ENCODE data around the gene CAMK1. TPM values are rescaled to one million over a fixed set of nuclear protein-coding genes. Genes with fewer than 3 reads are reported as not detected.

CAMK1 gene
- total and polyA plus RNA-seq, 9 of the 15 experiments (the other 6 are each of a cell fraction or from before 2014, with no cell fraction given) = 0.23 to 10.7 (median 6.0) TPM

- Histone ChIP-seq H3K4me1 (replicated peaks in 1 of 2; ENCODE audit: control insufficient read depth in 2 of 2, insufficient read depth in 2 of 2, low read length in 2 of 2) (peaks cover 0 to 8% of the 10 kb centered on the region in 2 experiments; a peak in 2 of 5 replicates), H3K36me3 (ENCODE audit: control insufficient read depth, insufficient read depth, low read length) (peaks cover 46% of the 10 kb centered on the region), H3K27me3 (ENCODE audit: control insufficient read depth in 2 of 2, insufficient read depth in 2 of 2, low read length in 2 of 2) (no peaks in the 10 kb centered on the region), H3K9me1 (ENCODE audit: control insufficient read depth, insufficient read depth, low read length) (no peaks in the 10 kb centered on the region), H3K27ac (ENCODE audit: extremely low read depth, low read depth, low read length) (no peak overlapping the region), H3K9ac (ENCODE audit: insufficient read depth in 1 of 2, low read depth in 2 of 2, low read length in 2 of 2) (peak overlapping the region in 1 of 2 experiments; percentile 47; a peak in 1 of 4 replicates), H3K4me3 (no peak overlapping the region), H2AFZ (ENCODE audit: low read depth, low read length) (no peak overlapping the region), H3K9me3 (replicated peaks; ENCODE audit: control insufficient read depth, insufficient read depth, low read depth, low read length) (no peaks in the 10 kb centered on the region; the same call in 1 of the 2 replicates), H3K79me2 (ENCODE audit: control insufficient read depth, insufficient read depth, low read length) (no peaks in the 10 kb centered on the region), H4K20me1 (replicated peaks; ENCODE audit: control insufficient read depth, insufficient read depth, low read length) (no peaks in the 10 kb centered on the region), H3K4me2 (ENCODE audit: insufficient read depth, low read length) (no peak overlapping the region)
- in situ Hi-C loops (cut with MboI) = no loop called here
- no peak for TF ChIP-seq FIP1L1 (IDR thresholded peaks at IDR 0.05; ENCODE audit: low read depth, low read length, poor library complexity, severe bottlenecking)
- peak; percentile 44; the same call in 1 of the 2 replicates for TF ChIP-seq RBFOX2 (IDR thresholded peaks at IDR 0.05; ENCODE audit: low read depth, low read length)
- TF ChIP-seq MBD2 (IDR thresholded peaks at IDR 0.05; ENCODE audit: borderline replicate concordance, low read depth) = no peak
- ATAC-seq = no peak
- no peak for DNase-seq (ENCODE audit: extremely low read depth in 1 of 4, low spot score in 3 of 4)
- no TSS peak for BruUV-seq (replicated peaks)
- POLR2A ChIA-PET = interaction anchor here (0.7 kb wide), 1 partner anchor 361 kb away, joined by 3 read pairs; no protein-coding TSS in a partner anchor
- CTCF ChIA-PET (ENCODE audit: low intra/inter-chr PET ratio) = no interaction called here
- intact Hi-C loops (cut with micrococcal nuclease) = no loop called here
- 83% methylated on average over 11 of the region's 13 CpGs for WGBS (ENCODE audit: insufficient coverage, low coverage, missing lambda C conversion rate)
- FAIRE-seq = no peak
These were observed 12.3 kb downstream of the CAMK1 start for GRCh38 chr3:9757427-9757826.

DNA sequence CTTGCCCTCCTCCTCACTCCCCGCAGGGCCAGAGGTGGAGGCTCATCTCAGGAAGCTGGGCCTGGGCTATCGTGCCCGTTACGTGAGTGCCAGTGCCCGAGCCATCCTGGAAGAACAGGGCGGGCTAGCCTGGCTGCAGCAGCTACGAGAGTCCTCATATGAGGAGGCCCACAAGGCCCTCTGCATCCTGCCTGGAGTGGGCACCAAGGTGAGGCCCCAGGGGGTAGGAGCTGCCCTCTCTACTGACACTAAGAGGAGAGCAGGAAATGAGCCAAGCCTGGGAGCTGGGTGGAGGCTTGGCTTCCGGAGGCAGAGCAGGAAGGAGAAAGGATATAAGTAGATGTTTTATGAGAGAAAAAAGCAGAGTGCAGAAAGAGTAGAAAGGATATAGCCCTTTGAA, 15.1 kb downstream of the CAMK1 start:
- Histone ChIP-seq H3K27ac (ENCODE audit: extremely low read depth, low read depth, low read length) (no peak overlapping the region), H3K4me3 (no peak overlapping the region), H3K9me1 (ENCODE audit: control insufficient read depth, insufficient read depth, low read length) (no peaks in the 10 kb centered on the region), H3K4me2 (ENCODE audit: insufficient read depth, low read length) (no peak overlapping the region), H3K9me3 (replicated peaks; ENCODE audit: control insufficient read depth, insufficient read depth, low read depth, low read length) (no peaks in the 10 kb centered on the region), H3K9ac (ENCODE audit: insufficient read depth in 1 of 2, low read depth in 2 of 2, low read length in 2 of 2) (peak overlapping the region in 1 of 2 experiments; percentile 37; a peak in 2 of 4 replicates), H3K27me3 (ENCODE audit: control insufficient read depth in 2 of 2, insufficient read depth in 2 of 2, low read length in 2 of 2) (no peaks in the 10 kb centered on the region), H3K36me3 (ENCODE audit: control insufficient read depth, insufficient read depth, low read length) (peaks cover 57% of the 10 kb centered on the region), H4K20me1 (replicated peaks; ENCODE audit: control insufficient read depth, insufficient read depth, low read length) (no peaks in the 10 kb centered on the region), H2AFZ (ENCODE audit: low read depth, low read length) (no peak overlapping the region), H3K79me2 (ENCODE audit: control insufficient read depth, insufficient read depth, low read length) (peaks cover 16% of the 10 kb centered on the region), H3K4me1 (replicated peaks in 1 of 2; ENCODE audit: control insufficient read depth in 2 of 2, insufficient read depth in 2 of 2, low read length in 2 of 2) (peaks cover 9 to 24% of the 10 kb centered on the region in 2 experiments; a peak in 4 of 5 replicates)
- 87% methylated on average over 8 of the region's 8 CpGs for WGBS (ENCODE audit: insufficient coverage, low coverage, missing lambda C conversion rate)
- FAIRE-seq (no peak), DNase-seq (ENCODE audit: extremely low read depth in 1 of 4, low spot score in 3 of 4) (no peak), ATAC-seq (no peak)
- no TSS peak for BruUV-seq (replicated peaks)
- ChIA-PET CTCF (ENCODE audit: low intra/inter-chr PET ratio) (no interaction called here), POLR2A (interaction anchor here (0.9 to 1.7 kb wide), 7 partner anchors 9 to 122 kb away, joined by 3 to 8 read pairs (median 5); no protein-coding TSS in a partner anchor)
- in situ Hi-C loops (cut with MboI) (no loop called here), intact Hi-C loops (cut with micrococcal nuclease) (no loop called here)
- TF ChIP-seq PML (IDR thresholded peaks at IDR 0.05; ENCODE audit: low read length) (no peak), PBX2 (CRISPR knock-in tag; IDR thresholded peaks at IDR 0.05; ENCODE audit: low read depth) (no peak), PBX2 (tag; conservative IDR thresholded peaks at IDR 0.05; ENCODE audit: low read depth) (no peak), GATAD2B (IDR thresholded peaks at IDR 0.05; ENCODE audit: borderline replicate concordance) (no peak), LARP7 (IDR thresholded peaks at IDR 0.05) (no peak), SRSF9 (IDR thresholded peaks at IDR 0.05; ENCODE audit: borderline replicate concordance, low read depth, low read length) (no peak), ZNF146 (CRISPR knock-in tag; IDR thresholded peaks at IDR 0.05; ENCODE audit: unreplicated experiment) (no peak)
- TF ChIP-seq, protein P1, sequence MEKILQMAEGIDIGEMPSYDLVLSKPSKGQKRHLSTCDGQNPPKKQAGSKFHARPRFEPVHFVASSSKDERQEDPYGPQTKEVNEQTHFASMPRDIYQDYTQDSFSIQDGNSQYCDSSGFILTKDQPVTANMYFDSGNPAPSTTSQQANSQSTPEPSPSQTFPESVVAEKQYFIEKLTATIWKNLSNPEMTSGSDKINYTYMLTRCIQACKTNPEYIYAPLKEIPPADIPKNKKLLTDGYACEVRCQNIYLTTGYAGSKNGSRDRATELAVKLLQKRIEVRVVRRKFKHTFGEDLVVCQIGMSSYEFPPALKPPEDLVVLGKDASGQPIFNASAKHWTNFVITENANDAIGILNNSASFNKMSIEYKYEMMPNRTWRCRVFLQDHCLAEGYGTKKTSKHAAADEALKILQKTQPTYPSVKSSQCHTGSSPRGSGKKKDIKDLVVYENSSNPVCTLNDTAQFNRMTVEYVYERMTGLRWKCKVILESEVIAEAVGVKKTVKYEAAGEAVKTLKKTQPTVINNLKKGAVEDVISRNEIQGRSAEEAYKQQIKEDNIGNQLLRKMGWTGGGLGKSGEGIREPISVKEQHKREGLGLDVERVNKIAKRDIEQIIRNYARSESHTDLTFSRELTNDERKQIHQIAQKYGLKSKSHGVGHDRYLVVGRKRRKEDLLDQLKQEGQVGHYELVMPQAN (IDR thresholded peaks at IDR 0.05; ENCODE audit: borderline replicate concordance) = no peak
